ENCODE results near the gene PFKM.
A peak's percentile ranks its signal among the peaks of the same experiment; 100 is the strongest.

PFKM gene

DNA sequence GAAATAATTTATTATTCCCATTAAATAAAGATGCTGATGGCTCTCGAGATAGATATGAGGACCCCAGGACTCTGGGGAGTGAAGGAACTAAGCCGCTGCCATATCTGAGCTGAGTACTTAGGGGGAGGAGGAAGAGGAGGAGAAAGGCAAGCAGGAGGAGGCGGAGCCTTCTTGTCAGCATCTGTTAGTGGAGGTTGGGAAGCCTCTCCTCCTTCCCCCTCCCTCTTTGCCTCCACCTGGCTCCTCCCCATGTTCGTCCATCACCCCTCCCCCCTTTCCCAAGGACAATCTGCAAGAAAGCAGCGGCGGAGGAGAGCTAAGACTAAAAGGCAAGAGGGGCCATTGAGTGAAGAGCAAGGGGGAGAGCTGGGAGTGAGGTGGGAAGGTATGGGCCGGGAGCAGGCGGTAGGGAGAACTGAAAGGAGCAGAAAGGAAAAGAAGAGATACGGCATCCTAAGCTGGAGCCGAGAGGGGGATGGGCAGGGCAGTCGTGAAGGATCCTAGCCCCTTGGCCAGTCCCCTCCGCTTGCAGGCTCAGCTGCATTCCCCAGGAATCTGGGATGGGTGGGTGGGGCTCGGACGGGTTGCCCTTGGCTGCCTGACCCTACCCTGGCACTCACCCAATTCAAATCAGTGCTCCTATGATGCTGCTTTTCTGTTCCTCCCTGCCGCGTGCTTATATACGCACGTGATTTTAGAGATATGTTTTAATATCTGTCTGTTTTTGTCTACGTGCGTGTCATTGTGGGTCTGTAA is at the start of gene PFKM:
PFKM (plus strand) TSS at position 287 of the 756 bp plus-strand sequence. CDS start 3,411 bp downstream, outside the sequence.
- peak; percentile 94 for DNase-seq (ENCODE audit: low read depth, low spot score)

DNA sequence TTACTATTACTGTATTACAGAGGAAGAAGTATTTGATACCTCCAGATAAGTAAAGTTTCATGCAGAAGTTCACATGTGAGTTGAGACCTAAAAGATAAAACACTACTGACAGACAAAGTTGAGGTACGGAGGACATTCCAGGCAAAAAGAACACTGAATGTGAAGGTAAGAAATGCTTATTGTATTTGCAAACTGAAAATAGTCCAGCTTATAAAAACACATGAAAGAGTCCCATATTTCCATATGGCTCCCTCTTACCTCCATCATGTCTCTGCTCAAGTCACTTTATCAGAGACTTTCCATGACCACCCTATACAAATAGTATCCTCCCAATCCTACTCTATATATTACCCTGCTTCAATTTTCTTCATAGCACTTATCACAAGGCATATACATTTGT is 49.1 kb upstream of the PFKM start:
- no peak for DNase-seq (ENCODE audit: low read depth, low spot score)

DNA sequence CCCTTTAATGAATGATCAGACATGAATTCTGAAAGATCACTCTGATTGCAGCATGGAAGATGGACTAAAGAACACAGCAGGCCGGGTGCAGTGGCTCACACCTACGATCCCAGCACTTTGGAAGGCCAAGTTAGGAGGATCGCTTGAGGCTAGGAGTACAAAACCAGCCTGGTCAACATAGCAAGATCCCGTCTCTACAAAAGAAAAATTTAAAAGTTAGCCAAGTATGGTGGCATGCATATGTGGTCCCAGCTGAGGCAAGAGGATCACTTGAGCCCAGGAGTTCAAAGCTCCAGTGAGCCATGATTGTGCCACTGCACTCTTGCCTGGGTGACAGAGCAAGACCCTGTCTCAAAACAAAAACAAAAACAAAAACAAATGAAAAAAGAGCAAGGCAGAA is 48.4 kb upstream of the PFKM start:
- no peak for DNase-seq (ENCODE audit: low read depth, low spot score)

- no peak for DNase-seq (ENCODE audit: low read depth, low spot score)
Measured at GRCh38 chr12:48071808-48072207, 47.4 kb upstream of the PFKM start.

- no peak for DNase-seq (ENCODE audit: low read depth, low spot score)
Measured at GRCh38 chr12:48072266-48072665, 46.9 kb upstream of the PFKM start.

GRCh38 chr12:48074266-48074665 is 44.9 kb upstream of the PFKM start:
- DNase-seq (ENCODE audit: low read depth, low spot score) = no peak

GRCh38 chr12:48075832-48076231 is 43.3 kb upstream of the PFKM start:
- no peak for DNase-seq (ENCODE audit: low read depth, low spot score)

DNA sequence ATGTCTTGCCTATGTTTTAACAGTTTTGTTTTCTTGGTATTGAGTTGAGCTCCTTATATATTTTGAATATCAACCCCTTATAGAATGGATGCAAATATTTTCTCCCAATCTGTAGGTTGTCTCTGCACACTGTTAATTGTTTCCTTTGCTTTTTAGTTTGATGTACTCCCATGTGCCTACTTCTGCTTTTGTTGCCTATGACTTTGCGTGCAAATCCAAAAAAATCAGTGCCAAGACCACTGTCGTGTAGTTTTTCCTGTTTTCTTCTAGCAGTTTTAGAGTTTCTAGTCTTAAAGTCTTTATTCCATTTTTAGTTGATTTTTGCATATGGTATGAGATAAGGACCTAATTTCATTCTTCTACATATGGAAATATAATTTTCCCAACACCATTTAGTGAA is 42.1 kb upstream of the PFKM start:
- DNase-seq (ENCODE audit: low read depth, low spot score) = no peak

DNA sequence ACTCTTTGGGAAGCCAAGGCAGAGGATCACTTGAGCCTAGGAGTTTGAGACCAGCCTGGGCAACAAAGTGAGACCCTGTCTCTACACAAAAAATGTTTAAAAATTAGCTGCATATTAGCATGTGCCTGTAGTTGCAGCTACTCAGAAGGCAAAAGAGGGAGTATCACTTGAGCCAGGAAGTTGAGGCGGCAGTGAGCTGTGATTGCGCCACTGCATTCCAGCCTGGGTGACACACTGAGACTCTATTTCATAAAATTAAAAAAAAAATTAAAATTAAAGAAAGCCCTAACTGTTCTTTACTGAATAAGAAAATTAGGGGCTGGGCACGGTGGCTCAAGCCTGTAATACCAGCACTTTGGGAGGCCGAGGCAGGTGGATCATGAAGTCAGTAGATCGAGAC is 40.3 kb upstream of the PFKM start:
- peak; percentile 12 for DNase-seq (ENCODE audit: low read depth, low spot score)

GRCh38 chr12:48080285-48080684 is 38.9 kb upstream of the PFKM start:
- DNase-seq (ENCODE audit: low read depth, low spot score) = no peak

- no peak for DNase-seq (ENCODE audit: low read depth, low spot score)
Measured at GRCh38 chr12:48080821-48081220, 38.3 kb upstream of the PFKM start.

DNA sequence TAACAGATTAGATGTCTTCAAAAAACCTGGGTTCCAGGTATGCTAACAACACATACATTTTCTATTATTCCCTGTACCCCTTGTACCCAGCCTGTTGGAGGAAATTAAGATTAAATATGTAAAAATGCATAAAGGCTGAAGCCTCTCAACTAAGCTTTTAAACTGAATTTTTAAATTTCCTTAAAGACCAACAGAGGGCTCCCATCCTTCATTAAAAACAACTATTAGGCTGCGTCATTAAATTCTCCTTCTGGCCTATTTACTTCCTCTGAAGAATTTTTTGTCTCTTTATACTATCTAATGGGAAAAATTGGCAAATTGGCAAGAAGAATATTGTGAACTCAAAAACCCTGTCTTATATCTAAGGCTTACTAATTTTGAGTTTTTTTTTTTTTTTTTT is 35.1 kb upstream of the PFKM start:
- DNase-seq (ENCODE audit: low read depth, low spot score) = peak; percentile 4

GRCh38 chr12:48084841-48085460 is 34.2 kb upstream of the PFKM start:
- DNase-seq (ENCODE audit: low read depth, low spot score) = no peak

DNA sequence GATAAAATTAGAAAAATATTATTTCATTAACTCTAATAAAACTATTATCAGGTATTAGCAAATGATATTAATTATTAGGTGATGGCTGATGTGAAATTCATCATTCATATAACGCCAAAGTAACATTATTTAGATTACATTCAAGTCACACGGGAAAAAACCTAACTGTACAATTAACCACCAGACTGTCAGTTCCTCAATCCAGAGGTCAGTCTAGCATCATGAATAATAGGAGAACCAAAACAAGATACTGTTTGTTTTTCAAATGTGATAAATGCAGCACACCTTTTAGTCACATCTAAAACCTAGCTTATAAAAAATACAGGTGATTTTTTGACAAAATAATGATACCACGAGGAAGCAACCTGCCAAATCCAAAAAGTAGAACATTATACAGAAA is 32.8 kb upstream of the PFKM start:
- DNase-seq (ENCODE audit: low read depth, low spot score) = no peak

DNA sequence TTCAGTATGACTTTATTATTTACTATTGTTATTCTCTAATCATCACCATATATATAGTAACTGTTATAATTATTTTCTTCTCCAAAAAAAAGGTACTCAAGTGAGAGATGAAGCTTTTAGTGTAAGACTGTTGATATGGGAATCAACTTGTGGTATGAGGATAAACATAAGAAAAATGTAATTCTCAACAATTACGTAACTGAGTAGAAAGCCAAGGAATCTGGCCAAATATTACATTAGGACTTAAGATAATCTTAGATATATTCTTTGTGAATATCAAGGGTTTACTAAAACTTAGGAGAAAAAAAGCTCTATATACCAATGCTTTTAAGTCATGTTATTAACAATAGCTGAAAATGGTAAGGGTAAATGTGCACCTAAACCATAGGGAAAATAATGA is 26.6 kb upstream of the PFKM start:
- no peak for DNase-seq (ENCODE audit: low read depth, low spot score)

DNA sequence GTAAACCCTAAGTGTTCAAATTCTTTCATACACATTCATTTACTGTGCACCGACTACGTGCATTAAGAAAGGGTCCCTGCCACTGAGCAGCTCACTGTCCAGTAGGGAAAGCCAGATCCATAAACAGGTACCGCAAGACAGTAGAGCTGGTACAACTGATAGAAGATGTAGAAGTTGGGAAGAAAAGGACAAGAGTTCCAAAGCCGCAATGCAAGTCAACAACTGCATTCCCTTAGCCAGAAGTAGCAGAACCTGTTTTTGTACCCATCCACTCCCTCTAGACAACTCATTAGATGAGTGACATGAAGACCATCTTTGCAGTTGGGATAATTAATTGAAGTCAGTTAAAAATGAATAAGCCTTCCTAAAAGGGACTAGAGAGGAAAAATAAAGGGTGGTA is 14.6 kb upstream of the PFKM start:
- no peak for DNase-seq (ENCODE audit: low read depth, low spot score)

- no peak for DNase-seq (ENCODE audit: low read depth, low spot score)
Measured at GRCh38 chr12:48105321-48105866, 13.8 kb upstream of the PFKM start.

GRCh38 chr12:48105867-48106680 is 13.1 kb upstream of the PFKM start, which contains the start of gene SENP1:
SENP1 (minus strand) TSS chr12:48106079; CDS start chr12:48101472, 4,607 bp downstream.
- peak; percentile 93 for DNase-seq (ENCODE audit: low read depth, low spot score)

GRCh38 chr12:48106681-48107613 is 12.2 kb upstream of the PFKM start:
- no peak for DNase-seq (ENCODE audit: low read depth, low spot score)

- no peak for DNase-seq (ENCODE audit: low read depth, low spot score)
Measured at GRCh38 chr12:48109424-48109823, 9.7 kb upstream of the PFKM start.

- DNase-seq (ENCODE audit: low read depth, low spot score) = no peak
Measured at GRCh38 chr12:48110691-48111311, 8.4 kb upstream of the PFKM start.
